GM10847 (cell line): ENCODE data around the gene SUPT3H.

Experiments
- POLR2A ChIP-seq: IDR thresholded peaks from 2 replicates; pipeline ENCODE4 v1.6.1; 2011; ENCODE audit not compliant: insufficient read length; ENCODE audit errors: extremely low read depth

SUPT3H gene

DNA sequence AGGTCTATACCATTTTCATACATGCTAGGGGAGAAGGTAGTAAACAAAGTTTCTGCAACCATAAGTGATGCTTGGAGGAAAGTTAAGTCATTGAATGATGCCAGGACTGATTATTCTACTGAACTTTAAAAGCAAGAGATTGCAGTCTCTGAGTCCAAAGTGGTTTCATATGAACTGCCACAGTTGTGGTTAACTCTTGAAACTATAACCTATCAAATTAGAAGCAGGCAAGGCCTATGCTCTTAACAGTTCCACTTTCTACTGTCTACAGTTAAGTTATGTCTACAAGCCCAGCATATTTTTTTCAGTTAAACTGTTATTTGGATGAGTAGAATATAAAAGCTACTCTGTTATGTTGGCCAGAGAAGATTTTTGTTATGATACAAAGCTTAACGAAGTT is 376.1 kb downstream of the SUPT3H start:
- TF ChIP-seq POLR2A, result no peak

DNA sequence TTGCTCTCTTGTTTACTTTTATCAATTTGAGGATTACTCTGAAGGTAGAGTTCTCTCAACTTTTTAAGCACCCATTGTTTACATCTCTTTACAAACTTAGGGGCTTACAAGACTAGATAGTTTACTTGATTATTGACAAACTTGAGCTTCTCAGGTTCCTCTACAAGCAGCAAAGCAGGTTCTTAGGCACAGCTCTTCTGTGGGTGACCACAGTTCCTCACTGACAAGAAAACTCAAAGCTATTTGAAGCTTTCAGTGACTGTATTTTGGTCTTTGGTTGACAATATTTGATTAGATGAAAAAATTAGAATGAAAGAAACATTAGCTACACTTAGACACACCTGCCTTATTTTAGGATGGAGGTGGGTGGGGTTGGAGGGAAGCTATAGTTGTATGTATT is 376.9 kb downstream of the SUPT3H start:
- no peak for TF ChIP-seq POLR2A

DNA sequence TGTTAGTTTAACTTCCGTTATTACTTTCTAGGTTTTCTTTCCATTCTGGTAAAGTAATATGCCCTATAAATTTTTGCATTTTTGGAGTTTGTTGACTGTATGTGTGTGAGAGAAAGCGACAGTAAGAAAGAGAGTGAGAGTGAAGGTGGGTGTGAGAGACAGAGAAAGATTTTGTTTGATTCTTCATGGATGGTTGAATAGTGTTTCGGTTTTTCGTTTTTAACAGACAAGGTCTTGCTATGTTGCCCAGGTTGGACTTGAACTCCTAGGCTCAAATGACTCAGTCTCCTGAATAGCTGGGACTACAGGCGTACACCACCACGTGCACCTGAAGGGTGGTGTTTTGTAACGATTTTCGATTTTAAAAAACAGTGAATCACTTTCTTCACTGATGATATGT is 378.7 kb downstream of the SUPT3H start:
- no peak for TF ChIP-seq POLR2A

DNA sequence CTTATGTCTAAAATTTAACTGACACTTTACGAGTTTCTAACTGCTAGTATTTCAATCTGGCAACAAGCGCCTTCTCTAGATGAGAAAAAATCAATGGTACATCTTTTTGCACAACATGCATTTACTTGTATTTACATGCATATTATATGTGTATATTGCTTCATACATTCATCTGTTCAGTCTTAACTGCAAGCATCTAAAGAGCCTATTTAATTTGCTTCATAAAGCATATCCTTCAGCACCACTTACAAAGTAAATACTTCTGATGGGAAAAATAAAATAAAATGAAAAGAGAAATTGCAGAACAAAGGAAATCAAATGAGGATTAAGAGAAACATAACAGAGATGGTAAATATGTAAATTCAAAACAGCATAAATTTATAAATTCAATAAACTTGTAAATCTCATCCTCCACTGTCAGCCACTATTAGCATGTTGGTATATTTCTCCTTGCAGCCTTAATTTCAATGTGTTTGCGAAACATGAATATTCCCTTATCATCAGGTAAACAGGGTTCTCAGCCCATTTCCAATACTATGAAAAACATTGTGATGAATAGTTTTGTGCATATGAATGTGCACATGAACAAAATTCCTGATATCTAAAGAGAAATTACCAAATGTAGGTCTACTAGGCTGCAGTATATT is 382.1 kb downstream of the SUPT3H start:
- no peak for TF ChIP-seq POLR2A

DNA sequence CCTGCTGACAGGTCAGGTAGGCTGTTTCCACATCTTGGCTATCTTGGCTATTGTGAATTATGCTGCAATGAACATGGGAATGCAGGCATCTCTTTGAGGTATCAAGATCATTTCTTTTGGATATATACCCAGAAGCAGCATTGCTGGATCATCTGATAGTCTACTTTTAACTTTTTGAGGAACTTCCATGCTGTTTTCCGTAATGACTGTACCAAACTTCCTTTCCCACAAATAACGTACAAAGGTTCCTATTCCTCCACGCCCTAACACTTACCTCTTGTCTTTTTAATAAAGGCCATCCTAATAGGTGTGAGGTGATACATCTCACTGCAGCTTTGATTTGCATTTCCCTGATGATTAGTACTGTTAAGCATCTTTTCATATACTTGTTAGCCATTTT is 388.3 kb downstream of the SUPT3H start:
- TF ChIP-seq POLR2A, result no peak

DNA sequence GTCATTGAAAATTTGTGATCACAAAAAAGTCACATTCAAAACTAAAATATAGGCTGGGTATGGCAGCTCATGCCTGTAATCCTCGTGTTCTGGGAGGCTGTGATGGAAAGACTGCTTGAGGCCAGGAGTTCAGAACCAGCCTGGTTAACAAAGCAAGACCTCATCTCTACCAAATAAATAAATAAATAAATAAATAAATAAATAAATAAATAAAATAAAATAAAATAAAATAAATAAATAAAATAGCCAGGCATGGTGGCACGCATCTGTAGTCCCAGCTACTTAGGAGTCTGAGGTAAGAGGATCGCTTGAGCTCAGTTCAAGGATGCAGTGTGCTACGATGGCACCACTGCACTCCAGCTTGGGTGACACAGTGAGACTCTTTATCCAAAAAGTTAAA is 392.7 kb downstream of the SUPT3H start:
- TF ChIP-seq POLR2A, result no peak

DNA sequence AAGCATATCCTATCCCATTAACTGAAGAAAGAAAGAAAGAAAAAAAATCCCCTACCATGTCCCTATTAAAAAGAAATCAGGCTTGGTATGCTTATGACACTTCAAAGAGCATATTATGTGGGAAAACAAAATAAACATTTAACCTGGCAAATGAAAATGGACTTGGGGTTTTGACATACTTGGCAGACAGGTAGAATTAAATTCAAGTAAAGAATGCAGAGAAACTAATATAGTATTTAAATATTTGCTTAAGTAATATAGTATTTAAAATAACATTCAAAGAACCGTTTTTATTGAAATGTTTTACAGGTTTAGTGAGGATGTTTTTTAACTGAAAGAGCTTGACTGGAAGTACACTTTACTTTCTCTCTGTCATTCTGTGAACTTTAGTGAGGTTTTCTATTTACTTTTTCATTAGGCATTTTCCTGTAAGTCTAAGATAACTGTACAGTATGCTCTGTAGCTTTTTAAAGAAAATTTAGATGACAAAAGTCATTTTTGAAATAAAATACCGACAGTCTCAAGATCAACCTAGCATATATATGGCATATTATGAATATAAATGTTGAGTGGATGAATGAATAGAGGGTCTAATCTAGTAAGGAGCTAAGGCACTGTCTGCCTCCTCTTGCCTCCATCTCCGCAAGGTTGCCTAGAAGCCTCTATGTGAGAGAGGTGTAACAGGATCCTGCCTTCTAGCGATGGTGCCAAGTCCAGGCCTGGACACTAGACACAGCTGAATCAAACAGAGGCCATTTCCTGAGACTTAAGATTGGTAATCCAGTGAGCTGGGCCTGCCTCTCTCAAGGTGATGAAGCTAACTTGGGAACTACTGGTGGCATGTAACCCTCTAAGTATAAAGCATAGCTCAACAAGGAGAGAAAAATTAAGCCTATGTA is 394.0 kb downstream of the SUPT3H start:
- no peak for TF ChIP-seq POLR2A

DNA sequence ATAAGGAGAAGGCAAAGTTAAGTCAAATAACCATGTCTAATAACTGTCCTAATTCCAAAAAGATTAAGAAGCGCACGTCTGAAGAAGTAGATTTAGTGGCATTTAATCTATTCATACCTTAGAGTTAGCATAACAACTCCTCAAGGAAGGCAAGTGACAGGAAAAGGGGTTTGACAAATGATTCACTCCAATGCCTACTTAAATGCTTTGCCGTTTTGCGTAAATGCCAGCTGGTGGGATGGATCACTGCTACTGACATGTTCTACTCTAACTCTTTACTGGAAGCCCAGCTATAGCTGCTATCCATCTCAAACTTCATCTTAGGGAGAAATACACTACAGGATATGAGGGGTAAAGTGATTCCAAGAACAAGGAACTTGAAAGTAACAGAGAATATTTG is 396.9 kb downstream of the SUPT3H start:
- no peak for TF ChIP-seq POLR2A

DNA sequence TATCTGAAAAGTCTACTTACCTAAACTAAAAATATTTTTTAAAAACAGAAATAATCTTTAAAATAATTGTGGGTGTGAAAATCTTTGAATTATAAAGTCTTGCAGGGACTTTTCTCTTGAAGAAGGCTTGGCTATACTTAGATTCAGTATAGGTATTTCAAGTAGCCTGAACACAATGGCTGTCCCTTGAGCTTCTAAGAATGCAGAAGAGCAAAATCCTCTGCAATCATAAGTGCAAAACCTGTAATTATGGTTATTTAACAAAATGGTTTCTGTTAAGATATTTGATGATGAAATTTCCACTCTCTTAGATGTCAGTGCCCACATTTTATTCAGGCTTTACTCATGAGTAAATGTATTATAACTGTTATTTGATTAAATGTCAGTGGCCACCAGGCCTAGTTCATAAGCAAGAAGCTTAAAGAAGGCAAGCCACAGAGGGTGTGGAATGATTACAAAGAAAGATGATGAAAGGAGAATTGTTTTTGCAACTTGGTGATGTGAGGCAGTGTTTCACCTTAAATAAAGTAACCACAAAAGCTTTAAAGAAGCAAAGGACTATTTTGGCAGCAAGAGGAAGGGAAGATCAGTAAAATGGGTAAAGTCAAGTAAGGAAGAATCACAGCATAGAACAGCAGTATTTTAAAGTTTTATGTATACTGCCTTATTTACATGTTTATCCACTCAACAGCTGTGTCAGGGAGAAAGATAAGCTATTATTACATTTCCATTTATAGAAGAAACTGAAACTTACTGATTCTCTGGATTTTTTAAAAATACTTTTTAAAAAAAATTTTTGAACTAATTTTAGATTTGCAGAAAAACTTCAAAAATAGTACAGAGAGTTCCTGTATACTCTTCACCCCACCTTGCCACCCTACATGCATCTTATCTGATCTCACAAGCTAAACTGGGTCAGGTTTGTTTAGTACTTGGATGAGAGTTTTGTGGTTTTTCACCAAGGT is 400.8 kb downstream of the SUPT3H start:
- no peak for TF ChIP-seq POLR2A

DNA sequence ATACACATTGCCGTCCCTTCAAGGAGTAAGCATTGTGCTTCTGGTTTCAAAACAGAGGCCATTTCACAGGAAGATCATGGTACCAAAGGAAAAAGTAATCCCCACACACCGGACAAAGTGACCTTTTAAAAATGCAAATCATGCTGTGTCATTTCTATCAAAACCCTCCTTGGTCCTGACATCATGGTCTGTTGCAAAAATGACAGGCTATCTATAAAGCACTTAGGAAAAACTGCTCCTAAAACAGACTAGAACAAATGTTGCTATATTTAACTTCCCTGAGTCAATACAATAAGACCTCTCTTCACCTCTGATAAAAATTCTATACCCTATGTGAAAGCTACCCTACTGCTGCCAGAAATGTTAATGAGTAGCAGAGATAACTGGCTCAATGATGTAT is 403.2 kb downstream of the SUPT3H start:
- TF ChIP-seq POLR2A, result no peak

DNA sequence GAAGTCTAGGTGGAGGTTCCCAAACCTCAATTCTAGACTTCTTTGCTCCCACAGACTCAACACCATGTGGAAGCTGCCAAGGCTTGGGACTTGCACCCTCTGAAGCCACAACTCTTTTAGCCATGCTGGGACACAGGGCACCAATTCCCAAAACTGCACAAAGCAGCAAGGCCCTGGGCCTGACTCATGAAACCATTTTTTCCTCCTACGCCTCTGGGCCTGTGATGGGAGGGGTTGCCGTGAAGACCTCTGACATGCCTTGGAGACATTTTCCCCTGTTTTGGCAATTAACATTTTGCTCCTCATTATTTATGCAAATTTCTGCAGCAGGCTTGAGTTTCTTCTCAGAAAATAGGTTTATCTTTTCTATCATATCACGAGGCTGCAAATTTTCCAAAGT is 405.0 kb downstream of the SUPT3H start:
- no peak for TF ChIP-seq POLR2A

DNA sequence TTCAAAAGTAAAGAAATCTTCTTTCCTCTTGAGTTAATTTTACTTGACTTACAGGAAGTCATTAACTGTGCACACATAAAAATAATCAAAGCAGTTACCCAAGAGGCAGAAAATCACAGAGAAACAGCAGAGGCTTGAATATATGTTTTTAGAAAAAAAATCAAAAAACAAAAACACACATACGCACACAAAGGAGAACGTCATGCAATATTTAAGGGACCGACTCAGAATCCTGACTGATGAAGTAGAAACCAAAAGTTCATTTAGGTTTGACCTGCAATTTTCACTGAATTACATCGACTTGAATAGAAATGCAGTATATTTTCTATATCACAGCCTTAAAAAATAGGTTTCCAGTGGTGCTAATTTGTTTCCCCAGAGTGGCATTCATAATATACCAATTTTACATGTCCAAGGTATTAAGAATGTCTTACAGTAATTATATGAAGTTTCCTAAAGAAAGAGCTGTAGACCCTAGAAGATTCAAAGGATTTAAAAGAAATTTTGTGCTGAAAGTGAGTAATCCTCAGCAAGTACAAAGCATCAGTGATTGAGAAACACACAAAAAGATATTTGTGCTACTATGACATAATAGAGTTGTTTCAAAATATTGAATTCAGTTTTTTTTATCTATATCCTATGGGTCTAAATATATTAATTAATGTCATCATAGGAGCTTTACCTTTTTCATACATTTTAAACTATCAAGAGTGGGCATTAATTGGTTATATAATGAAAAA is 408.1 kb downstream of the SUPT3H start:
- TF ChIP-seq POLR2A, result no peak

DNA sequence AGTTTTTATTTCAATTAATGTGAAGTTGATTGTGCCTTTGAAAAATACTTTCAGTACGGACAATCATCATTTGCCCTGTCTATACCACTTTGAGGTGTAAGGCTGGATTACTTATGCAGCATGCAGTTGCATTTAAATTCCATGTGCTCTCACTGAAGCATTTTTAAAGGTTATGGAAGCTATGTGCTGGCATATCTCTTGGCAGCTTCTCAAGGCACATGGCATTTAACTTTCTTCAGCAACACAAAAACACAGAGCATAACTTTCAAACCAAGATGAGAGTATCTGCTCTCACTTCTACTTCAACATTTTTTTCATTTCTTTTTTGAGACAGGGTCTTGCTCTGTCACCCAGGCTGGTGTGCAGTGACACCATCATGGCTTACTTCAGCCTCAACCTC is 410.3 kb downstream of the SUPT3H start:
- TF ChIP-seq POLR2A, result no peak

DNA sequence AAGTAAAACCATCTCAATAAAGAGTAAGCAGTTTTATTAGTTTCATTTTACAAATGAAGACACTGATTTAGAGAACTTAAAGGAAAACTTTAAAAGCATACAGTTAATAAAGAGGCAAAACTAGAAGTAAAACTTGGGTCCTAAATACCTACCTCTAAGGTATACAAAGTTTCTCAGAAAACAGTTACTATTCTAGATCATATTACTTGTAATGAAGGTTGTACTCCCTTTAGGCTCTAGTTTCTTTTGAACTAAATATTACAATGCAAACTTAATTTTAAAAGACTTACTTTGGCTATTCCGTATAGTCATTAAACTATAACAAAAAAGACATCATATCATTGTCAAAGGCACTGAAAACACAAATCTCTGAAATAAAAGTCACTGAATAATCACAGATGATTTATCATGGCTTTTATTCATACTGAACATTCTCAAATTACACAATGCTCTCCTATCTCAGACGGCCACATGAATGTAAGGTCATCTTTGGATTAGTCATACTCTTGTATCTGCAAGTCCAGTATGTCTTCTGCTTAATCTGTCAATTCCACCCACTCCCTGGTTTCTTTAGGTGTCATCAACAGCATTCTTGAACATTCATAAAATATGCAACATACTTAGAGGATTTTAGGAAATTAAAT is 411.2 kb downstream of the SUPT3H start:
- TF ChIP-seq POLR2A, result no peak
